MM.1S (cell line): ENCODE results near the gene NFE2L3.

Experiments used
- EZH2 ChIP-seq: fragments of 300-600 bp; sonication (generic); optimal IDR thresholded peaks from 2 replicates; pipeline ENCODE3; 2017; ENCODE audit warnings: low read depth, mild to moderate bottlenecking, antibody characterized with exemption, low read length, mixed read lengths
- EZH2phosphoT487 ChIP-seq: fragments of 300-600 bp; sonication (generic); IDR thresholded peaks from 2 replicates; pipeline ENCODE4 v1.6.1; 2018; ENCODE audit warnings: antibody characterized with exemption, low read length
- TF ChIP-seq, protein P1 (sequence below): fragments of 300-600 bp; sonication (generic); IDR thresholded peaks from 2 replicates; pipeline ENCODE4 v1.5.1; 2016; ENCODE audit warnings: antibody characterized with exemption, low read length, mixed read lengths

DNA sequence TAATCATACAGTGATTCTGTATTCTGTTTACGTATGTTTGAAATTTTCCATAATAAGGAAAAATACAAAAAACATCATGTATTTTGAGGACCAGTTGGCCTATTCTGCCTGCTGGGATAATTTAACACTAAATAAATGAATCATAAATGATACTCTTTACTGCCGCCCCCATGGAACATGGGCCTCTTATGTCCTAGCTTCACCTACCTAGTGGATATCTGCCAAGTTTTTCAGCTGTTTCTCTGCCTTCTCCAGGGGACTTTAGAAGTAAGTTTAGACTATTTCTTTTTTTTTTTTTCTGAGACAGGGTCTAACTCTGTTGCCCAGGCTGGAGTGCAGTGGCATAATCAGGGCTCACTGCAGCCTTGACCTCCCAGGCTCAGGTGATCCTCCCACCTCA, 10.4 kb downstream of the NFE2L3 start:
- no peak for TF ChIP-seq EZH2
- TF ChIP-seq, protein P1, sequence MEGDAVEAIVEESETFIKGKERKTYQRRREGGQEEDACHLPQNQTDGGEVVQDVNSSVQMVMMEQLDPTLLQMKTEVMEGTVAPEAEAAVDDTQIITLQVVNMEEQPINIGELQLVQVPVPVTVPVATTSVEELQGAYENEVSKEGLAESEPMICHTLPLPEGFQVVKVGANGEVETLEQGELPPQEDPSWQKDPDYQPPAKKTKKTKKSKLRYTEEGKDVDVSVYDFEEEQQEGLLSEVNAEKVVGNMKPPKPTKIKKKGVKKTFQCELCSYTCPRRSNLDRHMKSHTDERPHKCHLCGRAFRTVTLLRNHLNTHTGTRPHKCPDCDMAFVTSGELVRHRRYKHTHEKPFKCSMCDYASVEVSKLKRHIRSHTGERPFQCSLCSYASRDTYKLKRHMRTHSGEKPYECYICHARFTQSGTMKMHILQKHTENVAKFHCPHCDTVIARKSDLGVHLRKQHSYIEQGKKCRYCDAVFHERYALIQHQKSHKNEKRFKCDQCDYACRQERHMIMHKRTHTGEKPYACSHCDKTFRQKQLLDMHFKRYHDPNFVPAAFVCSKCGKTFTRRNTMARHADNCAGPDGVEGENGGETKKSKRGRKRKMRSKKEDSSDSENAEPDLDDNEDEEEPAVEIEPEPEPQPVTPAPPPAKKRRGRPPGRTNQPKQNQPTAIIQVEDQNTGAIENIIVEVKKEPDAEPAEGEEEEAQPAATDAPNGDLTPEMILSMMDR = no peak
- TF ChIP-seq EZH2phosphoT487 = no peak
